Hematopoietic multipotent progenitor cell treated with erythropoietin and hydrocortisone succinate and interleukin-3 and kit ligand, for 15 days (in vitro differentiated cells): ENCODE data around the gene MTHFD2L.
A peak's percentile ranks its signal among the peaks of the same experiment; 100 is the strongest.

Experiments used
- DNase-seq: peaks from one replicate; pipeline ENCODE4 v3.0.0-alpha.2; 2015; ENCODE audit warnings: low spot score

The MTHFD2L gene

DNA sequence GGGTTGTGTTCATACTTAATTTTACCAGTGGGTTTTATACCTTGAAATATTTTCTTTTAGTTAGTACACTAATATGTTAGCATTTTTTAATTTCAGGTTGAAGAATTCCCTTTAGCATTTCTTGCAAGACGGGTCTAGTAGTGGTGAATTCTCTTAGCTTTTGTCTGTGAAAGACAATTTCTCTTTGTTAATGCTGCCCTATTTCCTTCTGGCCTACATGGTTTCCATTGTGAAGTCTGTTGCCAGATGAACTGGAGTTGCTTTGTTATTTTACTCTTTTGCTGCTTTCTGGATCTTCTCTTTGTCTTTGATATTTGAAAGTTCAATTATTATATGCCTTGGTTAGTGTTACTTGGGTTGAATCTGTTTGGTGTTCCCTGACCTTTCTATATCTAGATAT is 25.0 kb upstream of the MTHFD2L start:
- no peak for DNase-seq

GRCh38 chr4:74133786-74134499 is 24.0 kb upstream of the MTHFD2L start:
- DNase-seq: peak; percentile 62

DNA sequence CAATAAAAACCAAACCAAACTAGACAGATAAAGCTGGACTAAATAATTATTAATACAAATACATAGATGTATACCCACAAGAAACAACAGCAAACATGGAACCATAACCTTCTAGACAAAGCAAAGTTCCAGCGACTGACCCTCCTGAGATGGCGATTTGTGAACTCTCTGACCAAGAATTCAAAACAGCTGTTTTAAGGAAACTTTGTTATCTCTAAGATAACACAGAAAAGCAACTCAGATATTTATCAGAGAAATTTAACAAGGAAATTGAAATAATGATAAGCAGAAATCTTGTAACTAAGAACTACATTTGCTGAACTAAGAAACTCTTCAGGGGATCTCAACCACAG is 23.4 kb upstream of the MTHFD2L start:
- DNase-seq: no peak

DNA sequence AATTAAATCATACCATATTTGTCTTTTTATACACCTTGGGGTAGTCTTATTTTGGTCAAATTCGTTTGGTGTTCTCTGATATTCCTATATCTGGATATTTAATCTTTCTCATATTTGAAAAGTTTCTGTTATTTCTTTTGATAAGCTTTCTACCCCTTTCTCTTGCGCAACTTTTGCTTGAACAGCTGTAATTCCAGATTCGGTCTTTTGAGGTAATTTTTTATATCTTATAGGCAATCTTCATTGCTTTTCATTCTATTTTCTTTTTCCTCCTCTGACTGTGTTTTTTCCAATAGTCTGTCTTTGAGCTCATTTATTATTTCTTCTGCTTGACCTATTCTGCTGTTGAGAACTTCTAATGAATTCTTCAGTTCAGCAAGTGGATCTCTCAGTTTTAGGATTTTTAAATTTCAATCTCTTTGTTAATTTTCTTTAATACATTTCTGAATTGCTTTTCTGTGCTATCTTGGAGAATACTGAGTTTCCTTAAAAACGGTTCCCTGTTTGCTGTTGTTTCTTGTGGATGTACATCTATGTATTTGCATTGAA is 11.3 kb upstream of the MTHFD2L start:
- no peak for DNase-seq

DNA sequence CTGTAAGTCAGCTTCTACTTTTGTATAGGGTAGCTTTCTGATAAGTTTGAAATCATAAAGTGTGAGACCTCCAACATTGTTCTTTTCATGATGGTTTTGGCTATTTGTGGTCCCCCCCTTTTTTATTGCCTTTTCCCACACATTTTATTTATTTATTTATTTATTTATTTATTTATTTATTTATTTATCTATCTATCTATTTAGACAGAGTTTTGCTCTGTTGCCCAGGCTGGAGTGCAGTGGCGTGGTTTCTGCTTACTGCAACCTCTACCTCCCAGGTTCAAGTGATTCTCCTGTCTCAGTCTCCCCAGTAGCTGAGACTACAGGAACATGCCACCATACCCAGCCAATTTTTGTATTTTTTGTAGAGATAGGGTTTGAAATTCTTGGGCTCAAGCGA is 9.7 kb upstream of the MTHFD2L start:
- DNase-seq: no peak

- no peak for DNase-seq
Observed at GRCh38 chr4:74152836-74153235, 5.1 kb upstream of the MTHFD2L start.

GRCh38 chr4:74156521-74156920 is 1.4 kb upstream of the MTHFD2L start:
- DNase-seq: no peak

DNA sequence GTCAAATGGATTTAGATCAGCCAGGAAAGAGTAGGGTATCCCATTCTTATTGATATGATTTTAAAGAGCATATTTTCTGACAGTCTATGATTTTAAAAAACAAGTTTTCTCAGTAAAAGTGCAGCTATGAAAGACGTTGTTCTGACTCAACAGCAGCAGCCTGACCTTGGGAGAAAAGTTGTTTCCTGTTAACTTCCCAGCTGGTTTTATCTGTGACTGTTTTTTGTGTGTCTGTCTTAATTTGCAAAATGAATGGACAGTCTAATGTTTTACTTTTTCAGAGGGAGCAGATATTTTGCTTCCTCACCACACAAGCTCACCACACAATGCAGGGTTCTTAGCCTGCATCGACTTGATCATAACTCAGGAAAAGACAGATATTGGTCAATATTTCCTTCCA is 764 bp upstream of the MTHFD2L start:
- no peak for DNase-seq

GRCh38 chr4:74158466-74159142 is 686 bp downstream of the MTHFD2L start:
- peak; percentile 7 for DNase-seq

DNA sequence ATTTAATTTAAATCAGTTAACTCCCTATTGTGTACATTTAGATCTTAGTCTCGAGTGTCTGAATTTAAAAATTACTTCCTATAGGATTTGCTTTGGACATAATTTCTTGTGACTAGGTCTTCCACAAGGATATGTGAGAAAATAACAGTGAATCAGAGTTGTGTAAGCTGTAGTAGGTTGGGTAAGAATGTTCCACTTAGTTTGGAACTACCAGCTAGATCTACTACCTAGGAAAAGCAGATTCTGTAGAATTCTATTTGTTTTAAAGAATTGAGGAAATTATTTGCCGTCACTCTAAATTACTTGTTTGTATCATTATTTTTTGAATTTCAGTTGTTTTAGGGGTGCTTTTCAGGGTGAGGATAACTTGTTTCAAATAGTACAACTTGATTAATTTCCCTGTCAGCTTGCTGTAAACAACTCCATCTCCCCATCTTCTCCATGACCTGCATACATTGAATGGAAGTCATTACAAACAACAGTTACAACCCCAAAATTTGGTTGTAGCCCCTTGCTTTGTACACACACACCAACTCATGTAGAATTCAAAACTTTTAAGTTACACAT is 1.3 kb downstream of the MTHFD2L start:
- DNase-seq: no peak

- no peak for DNase-seq
Observed at GRCh38 chr4:74161666-74162450, 3.9 kb downstream of the MTHFD2L start.

DNA sequence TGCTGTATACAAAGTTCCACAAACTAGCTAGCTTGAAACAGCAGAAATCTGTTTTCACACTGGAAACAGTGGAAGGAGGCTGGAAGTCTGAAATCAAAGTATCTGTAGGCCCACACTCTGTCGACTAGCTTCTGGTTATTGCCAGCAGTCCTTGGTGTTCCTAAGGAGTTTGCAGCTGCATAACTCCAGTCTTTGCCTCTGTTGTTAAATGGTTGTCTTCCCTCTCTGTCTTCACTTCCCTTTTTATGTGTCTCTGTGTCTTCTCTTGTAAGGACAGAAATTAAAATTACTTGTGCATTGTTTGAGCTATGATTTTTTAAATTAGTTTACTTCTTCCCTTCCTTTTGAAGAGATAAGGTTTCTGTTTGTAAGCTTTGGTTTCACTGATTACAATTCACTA is 8.2 kb downstream of the MTHFD2L start:
- DNase-seq: no peak

DNA sequence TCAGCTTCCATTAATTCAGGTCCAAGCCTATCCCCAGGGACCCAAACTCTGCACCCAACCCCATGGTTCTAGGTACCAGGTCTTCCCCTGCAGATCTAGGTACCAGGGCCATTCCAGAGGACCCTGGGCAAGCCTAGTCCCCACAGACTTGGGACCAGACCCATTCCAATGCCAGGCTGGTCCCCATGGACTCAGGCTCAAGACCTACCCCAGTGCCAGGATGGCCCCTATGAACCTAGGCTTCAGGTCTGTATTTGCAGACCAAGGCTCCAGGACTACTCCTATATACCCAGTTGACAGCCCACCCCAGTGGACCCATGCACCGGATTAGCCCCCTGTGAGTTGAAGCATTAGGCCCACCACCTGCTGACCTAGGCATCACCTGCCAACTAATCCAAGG is 8.9 kb downstream of the MTHFD2L start:
- no peak for DNase-seq

DNA sequence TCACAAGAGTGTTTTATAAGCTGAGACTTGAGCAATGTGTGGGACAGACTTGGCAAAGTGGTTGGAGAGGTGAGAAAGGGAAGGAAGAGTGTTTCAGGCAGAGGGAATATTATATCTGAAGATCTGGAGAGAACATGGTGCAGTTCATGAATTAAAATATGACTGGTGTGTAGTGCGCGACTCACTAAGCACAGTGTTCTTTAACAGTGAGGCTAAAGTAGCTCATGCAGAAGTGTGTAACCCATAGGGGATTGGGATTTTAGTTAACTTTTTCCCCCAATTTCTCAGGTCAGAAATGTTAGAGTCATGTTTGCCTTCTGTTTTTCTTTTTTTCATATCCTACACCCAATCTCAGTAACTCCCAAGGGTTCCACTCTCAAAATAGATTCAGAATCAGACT is 9.7 kb downstream of the MTHFD2L start:
- DNase-seq: no peak

DNA sequence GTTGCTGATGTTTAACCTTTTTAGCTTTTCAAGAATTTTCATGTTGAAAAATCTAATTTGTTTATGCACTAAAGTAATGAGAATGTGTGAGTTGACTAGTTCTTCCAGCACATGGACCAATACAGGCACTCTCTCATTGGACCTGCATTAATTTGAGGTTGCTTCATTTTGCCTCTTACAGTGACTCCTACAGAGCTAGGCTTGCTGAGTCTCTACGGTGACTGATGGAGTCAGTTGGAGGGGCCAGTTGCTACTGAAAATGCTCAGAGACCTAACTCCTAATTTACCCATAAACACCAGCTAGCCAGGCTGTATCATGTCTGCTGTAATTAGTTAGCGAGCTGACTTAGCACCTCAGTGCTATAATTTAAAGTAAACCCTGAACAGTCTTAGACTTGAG is 10.9 kb downstream of the MTHFD2L start:
- no peak for DNase-seq

GRCh38 chr4:74173321-74173720 is 15.4 kb downstream of the MTHFD2L start:
- no peak for DNase-seq

DNA sequence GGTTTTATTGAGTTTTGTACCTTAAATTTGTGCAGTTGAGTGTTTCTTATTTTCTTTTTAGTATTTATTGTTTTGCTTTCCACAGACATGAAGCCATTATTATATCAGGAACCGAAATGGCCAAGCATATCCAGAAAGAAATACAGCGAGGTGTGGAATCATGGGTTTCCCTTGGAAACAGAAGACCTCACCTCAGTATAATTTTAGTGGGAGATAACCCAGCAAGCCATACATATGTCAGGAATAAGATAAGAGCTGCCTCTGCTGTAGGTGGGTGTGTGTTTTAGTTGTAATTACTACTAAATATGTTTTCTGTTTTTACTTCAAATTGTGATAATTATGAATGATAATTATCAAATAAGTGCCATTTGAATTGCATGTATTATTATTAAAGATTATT is 16.5 kb downstream of the MTHFD2L start:
- no peak for DNase-seq

- no peak for DNase-seq
Observed at GRCh38 chr4:74174941-74175340, 17.0 kb downstream of the MTHFD2L start.

DNA sequence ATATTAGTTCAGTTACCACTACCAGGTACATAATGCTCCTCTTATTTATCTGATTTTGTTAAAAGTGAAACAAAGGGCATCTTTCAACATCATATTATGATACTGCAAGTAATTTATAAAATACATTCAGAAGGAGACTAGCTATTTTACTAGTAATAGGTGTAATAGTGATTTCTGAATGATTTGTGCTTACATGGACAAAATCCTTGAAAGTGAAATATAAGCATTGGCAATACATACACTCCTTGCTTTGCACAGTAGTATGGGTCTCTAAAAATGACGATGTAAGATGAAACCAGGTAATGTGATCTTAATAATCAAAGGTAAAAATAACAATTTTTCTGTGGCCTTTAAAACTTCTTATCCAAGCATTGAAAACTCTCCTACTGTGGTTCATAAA is 17.5 kb downstream of the MTHFD2L start:
- no peak for DNase-seq

DNA sequence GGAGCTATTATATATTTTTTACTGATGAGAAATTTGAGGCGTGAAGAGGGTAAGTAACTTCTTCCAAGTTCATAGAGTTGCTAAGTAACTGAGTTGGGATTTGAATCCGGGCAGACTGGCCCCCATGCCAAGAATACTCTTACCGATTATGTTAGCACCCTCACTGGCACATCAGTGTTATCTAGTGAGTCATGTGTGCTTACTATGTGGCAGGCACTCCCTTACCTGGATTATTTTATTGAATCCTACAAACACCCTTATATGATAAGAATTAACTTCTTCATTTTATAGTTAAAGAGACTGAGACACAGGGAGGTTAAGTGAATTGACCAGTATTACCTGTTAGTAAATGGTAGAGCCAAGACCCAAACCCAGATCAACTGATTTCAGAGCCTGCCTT is 20.9 kb downstream of the MTHFD2L start:
- no peak for DNase-seq

GRCh38 chr4:74181219-74181618 is 23.3 kb downstream of the MTHFD2L start:
- DNase-seq: no peak

DNA sequence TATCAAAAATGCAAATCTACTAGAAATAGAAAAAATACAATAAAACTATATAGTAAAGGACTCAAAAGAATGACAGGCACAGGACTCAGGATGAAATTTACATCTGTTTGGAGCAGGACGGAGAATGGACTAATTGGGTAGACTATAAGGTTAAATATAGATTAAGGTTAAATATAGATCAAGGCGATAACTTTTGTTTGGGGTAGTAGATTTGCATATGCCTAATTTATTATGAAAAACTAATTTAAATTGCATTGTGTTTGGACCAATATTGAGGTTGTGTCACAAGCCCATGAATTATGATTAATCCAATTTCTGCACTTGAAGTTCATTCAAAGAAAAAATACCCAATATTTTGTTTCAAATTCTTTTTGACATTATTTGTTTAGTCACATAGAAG is 31.0 kb downstream of the MTHFD2L start:
- DNase-seq: no peak
